A549 (cell line): ENCODE results near the gene RBM39.

Source experiments
- CTCF ChIP-seq: fragments of >200 bp; sonication (Bioruptor Twin); formaldehyde crosslinking; IDR thresholded peaks from 3 replicates; pipeline ENCODE4 v1.5.1; 2016
- ELK1 ChIP-seq: fragments of 150-350 bp; IDR thresholded peaks from 2 replicates; pipeline ENCODE4 v1.6.1; 2014; ENCODE audit warnings: low read depth, mild to moderate bottlenecking, low read length
- POLR2A ChIP-seq: IDR thresholded peaks from 2 replicates; pipeline ENCODE4 v1.6.1; 2012; ENCODE audit warnings: mild to moderate bottlenecking, low read length
- SMC3 ChIP-seq: fragments of >200 bp; sonication (Bioruptor Twin); formaldehyde crosslinking; IDR thresholded peaks from 3 replicates; pipeline ENCODE4 v1.6.1; 2018; ENCODE audit warnings: inconsistent platforms

DNA sequence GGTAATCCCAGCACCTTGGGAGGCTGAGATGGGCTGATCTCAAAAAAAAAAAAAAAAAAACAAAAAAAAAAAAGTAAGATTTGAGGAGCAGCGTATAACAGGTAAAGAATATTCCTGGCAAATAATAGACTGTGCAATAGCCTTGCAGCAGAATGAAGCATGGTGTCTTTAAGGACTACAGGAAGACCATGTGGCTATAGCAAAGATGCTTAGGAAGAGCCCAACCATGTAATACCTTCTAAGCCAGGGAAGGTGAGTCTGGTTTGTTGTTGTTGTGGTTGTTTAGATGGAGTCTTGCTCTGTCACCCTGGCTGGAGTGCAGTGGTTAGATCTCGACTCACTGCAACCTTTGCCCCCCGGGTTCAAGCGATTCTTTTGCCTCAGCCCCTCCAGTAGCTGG lies 14.3 kb upstream of the RBM39 start:
- no peak for TF ChIP-seq ELK1
- TF ChIP-seq CTCF: no peak
- no peak for TF ChIP-seq SMC3
- TF ChIP-seq POLR2A: no peak
